GM13976 (cell line): ENCODE results near the gene EVI5L.
"Not testable (repeated sequence)": the region's sequence is repeated elsewhere in the genome, so short reads cannot be mapped to it uniquely, and the experiment has no call there.

Experiments used
- DNase-seq: peaks from one replicate; pipeline ENCODE4 v3.0.0; 2012; ENCODE audit warnings: low spot score
- in situ Hi-C: fragments of 300-500 bp; cut with MboI; formaldehyde crosslinking; loops from one replicate; pipeline ENCODE4 v1.12.0; 2022; ENCODE audit warnings: low sequenced_read_pairs, mixed read lengths, inconsistent platforms; ENCODE audit not compliant: unreplicated experiment
- TF ChIP-seq, protein P1 (sequence below): IDR thresholded peaks from 2 replicates; pipeline ENCODE4 v1.5.1; 2012; ENCODE audit warnings: borderline replicate concordance, mild to moderate bottlenecking; ENCODE audit not compliant: insufficient read depth; ENCODE audit errors: extremely low read depth, missing control alignments, control extremely low read depth

Gene EVI5L

DNA sequence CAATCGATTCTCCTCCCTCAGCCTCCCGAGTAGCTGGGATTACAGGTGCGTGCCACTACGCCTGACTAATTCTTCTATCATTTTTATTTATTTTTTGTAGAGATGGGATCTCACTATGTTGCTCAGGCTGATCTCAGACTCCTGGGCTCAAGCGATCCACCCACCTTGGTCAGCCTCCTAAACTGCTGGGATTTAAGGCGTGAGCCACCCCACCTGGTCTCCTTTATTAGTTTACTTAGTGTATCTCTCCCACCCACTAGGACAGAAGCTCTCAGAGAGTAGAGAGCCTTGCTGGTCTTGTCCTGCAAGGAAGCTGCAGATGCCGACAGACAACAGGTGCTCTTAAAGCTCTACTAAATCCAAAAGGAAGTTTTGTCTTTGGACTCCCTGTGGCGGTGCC lies 55.8 kb downstream of the EVI5L start:
- no peak for DNase-seq
- in situ Hi-C loops, result no loop called here
- TF ChIP-seq, protein P1, sequence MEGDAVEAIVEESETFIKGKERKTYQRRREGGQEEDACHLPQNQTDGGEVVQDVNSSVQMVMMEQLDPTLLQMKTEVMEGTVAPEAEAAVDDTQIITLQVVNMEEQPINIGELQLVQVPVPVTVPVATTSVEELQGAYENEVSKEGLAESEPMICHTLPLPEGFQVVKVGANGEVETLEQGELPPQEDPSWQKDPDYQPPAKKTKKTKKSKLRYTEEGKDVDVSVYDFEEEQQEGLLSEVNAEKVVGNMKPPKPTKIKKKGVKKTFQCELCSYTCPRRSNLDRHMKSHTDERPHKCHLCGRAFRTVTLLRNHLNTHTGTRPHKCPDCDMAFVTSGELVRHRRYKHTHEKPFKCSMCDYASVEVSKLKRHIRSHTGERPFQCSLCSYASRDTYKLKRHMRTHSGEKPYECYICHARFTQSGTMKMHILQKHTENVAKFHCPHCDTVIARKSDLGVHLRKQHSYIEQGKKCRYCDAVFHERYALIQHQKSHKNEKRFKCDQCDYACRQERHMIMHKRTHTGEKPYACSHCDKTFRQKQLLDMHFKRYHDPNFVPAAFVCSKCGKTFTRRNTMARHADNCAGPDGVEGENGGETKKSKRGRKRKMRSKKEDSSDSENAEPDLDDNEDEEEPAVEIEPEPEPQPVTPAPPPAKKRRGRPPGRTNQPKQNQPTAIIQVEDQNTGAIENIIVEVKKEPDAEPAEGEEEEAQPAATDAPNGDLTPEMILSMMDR, result no peak

DNA sequence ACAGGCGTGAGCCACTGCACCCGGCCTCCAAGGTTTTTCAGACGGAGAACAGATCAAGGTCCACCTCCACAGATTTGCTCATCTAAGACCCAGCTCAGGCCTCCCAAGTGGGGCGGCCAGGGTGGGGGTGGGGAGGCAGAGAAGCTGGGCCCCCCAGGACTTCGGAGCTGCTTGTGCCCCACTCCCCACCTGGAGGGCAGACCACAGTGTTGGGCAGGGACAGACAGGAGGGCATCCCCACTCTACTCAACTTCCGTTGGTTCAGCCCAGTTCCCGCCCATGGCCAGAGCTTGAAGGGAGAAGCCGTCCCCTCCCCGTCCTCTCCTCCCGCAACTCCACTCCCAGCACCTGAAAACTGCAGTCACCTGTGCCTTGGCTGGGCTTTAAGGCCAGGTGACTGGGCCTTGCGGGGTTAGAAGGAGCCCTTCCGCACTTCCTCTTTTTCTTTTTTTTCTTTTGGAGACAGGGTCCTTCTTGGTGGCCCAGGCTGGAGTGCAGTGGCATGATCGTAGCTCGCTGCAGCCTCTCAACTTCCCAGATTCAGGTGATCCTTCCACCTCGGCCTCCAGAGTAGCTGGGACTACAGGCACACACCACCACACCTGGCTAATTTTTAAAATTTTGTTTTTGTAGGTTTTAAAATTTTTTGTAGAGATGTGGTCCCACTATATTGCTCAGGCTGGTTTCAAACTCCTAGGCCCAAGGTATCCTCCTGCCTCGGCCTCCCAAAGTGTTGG lies 57.6 kb downstream of the EVI5L start:
- in situ Hi-C loops, result no loop called here
- DNase-seq, result no peak
- TF ChIP-seq, protein P1, result no peak

DNA sequence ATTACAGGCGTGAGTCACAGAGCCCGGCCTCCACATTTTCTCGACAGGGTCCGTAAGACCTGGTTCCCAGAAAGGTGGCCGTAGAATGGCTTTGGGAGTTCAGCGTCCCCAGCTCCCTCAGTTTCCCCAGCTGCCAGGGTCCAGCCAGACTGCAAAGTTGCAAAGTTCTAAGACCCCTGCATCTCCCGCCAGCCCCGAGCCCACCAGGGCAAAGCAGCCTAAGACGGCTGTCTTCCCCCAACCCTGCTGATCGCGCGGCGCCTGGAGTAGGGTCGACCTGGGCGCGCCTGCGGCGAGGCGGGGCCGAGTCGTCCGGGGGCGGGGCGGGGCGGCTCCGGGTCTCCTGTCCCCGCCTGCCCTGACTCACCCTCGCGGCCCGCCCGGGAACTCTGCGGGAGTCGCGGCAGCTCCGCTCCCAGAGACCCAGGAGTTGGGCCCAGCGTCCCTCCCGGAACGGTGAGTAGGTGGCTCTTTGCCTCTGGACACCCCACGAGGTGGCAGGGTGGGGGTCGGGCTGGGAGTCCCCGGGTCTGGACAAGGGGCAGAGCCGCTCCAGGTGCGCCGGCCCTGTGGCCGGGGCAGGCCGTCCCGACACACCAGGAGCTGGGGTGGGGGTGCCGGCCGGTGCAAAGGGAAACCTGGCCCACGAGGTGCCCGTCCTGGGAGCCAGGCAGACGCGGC lies 58.3 kb downstream of the EVI5L start, which contains the start of gene LRRC8E:
Gene LRRC8E, plus strand, starts transcription at position 366 of the 681 bp plus-strand sequence. CDS start 7,094 bp downstream, outside the sequence.
- in situ Hi-C loops, result no loop called here
- TF ChIP-seq, protein P1, result no peak
- DNase-seq, result no peak

DNA sequence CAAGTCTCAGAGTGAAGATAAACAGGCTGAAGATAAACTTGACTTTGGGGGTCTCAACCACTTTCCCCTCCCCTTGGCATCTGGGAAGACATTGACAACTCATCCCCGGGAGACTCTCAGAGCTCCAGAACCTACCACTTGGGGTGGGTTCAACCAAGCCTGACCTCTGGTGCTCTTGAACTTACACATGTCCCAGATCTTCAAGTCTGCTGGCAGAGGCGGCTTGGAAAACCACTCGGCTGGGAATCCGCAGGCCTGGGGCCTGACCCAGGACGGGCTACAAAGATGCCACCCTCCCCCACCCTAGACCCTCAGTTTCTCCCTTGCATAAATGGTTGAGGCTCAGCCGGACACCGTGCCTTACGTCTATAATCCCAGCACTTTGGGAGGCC lies 58.8 kb downstream of the EVI5L start:
- in situ Hi-C loops, result no loop called here
- TF ChIP-seq, protein P1, result no peak
- DNase-seq, result no peak

DNA sequence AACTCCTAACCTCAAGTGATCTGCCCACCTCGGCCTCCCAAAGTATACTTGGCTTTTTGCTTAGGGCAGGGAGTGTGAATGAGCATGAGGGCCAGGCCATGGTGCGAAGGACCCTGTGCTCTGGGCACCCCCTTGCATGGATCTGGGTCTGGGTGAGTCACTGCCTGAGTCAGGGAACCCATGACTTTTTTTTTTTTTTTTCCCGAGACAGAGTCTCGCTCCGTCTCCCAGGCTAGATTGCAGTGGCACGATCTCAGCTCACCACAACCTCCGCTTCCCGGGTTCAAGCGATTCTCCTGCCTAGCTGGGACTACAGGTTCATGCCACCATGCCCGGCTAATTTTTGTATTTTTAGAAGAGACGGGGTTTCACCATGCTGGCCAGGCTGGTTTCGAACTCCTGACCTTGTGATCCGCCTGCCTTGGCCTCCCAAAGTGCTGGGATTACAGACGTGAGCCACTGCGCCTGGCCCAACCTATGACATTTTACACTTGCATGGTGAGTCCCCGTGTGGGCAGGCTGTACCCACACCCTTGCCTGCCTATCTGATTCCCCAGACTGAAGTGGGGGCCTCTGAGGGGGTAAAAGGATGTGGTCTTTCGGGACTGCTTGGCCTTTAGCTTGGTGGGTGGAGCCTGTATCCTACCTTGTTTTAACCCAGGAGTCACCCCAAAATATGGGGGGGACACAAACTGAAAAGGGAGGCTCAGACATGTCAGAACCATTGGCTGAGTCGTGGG lies 63.5 kb downstream of the EVI5L start:
- in situ Hi-C loops, DNase-seq: not testable (repeated sequence)

DNA sequence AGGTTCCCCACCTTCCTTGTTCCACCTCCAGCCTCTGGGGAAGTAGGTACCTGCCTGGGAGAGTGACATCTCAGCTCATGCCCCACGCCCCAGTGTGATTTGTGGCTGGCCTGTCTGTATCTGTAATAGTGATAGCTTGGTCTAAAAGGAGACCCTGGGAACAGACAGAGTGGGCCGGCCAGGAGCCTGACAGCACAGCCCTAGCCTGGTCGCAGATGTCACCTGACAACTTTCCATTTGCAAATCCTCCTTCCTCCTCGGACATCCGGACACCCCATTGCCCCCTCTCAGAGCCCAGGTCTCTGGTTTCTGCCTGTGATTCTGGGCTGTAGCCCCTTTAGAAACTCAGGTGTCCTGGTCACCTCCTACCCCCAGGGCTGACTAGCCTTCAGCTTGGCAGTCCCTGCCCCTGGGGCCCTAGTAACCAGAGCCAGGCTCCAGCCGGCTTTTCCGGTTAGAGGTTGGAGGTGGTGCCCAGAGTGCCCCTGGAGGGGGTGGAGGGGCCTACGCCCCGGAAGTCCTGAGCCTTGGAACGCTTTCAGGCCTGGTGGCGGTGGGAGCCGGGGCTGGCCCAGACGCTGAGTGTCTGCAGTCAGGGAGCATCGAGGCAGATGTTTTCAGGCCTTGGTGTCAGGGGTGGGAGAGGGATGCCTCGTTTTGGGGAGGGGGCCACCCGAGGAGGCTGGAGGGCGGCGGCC lies 64.7 kb downstream of the EVI5L start:
- no peak for DNase-seq
- TF ChIP-seq, protein P1, result no peak
- in situ Hi-C loops, result no loop called here

DNA sequence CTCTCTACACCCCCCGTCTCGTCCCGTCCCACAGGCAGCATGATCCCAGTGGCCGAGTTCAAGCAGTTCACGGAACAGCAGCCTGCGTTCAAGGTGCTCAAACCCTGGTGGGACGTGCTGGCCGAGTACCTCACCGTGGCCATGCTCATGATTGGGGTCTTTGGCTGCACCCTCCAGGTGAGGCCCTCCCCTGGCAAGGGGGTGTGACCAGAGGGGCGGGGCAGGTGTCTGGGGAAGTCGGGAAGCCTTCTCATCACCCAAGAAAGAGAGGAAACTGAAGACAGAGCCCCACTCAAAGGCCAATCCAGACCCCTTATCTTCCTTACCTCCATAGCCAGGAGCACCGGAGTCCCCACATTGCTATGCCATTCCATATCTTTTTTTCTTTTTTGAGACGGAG lies 65.5 kb downstream of the EVI5L start:
- TF ChIP-seq, protein P1, result no peak
- in situ Hi-C loops, result no loop called here
- no peak for DNase-seq
